ENCODE data around the gene GTPBP6. TPM values are rescaled to one million over a fixed set of nuclear protein-coding genes. Genes with fewer than 3 reads are reported as not detected.
"Not testable (repeated sequence)": the region's sequence is repeated elsewhere in the genome, so short reads cannot be mapped to it uniquely, and the experiment has no call there.

GTPBP6 gene
- total RNA-seq, 3 donors from 2014 or later (not counting 1 experiment from before 2014, with no cell fraction given) = 46.9 to 62.8 (median 49.8) TPM

DNA sequence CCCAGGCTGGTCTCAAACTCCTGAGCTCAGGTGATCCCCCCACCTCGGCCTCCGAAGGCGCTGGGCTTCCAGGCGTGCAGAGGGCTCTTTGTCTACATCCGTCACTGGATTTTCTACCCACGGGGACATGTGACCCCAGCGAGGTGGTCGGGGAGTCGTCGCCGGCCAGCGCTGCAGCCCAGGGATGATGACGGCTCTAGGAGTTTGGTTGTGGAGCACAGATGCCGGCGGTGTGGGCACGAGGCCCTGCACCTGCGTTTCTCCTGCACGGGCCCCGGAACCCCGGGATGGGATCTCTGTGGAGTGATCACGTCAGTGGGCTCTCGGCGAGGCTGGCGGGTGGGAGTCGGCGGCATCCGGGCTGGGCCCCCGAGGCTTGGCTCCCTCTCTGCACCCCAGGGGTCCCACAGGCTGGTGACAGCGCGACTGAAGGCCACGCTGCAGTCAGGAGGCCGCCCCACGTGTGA is 9.1 kb upstream of the GTPBP6 start:
- Mint-ChIP-seq H3K4me1 (peaks cover 8 to 9% of the 10 kb centered on the region in 2 donors), H3K4me3 (no peak overlapping the region), H3K9me3 (no peaks in the 10 kb centered on the region), H3K27me3 (ENCODE audit: low read depth in 2 of 2) (no peaks in the 10 kb centered on the region), H3K36me3 (no peaks in the 10 kb centered on the region), H3K27ac (no peak overlapping the region)
- no peak for ATAC-seq
- peaks cover 14% of the 10 kb centered on the region for H3K27me3 ChIP-seq (ENCODE audit: control insufficient read depth, insufficient read depth, low read length)
- TF ChIP-seq, protein P1, sequence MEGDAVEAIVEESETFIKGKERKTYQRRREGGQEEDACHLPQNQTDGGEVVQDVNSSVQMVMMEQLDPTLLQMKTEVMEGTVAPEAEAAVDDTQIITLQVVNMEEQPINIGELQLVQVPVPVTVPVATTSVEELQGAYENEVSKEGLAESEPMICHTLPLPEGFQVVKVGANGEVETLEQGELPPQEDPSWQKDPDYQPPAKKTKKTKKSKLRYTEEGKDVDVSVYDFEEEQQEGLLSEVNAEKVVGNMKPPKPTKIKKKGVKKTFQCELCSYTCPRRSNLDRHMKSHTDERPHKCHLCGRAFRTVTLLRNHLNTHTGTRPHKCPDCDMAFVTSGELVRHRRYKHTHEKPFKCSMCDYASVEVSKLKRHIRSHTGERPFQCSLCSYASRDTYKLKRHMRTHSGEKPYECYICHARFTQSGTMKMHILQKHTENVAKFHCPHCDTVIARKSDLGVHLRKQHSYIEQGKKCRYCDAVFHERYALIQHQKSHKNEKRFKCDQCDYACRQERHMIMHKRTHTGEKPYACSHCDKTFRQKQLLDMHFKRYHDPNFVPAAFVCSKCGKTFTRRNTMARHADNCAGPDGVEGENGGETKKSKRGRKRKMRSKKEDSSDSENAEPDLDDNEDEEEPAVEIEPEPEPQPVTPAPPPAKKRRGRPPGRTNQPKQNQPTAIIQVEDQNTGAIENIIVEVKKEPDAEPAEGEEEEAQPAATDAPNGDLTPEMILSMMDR (IDR thresholded peaks at IDR 0.05) = no peak
- no peaks in the 10 kb centered on the region for H3K9me3 ChIP-seq (ENCODE audit: control insufficient read depth, insufficient read depth, low read length)
- intact Hi-C loops (cut with micrococcal nuclease) = no loop called here
- H3K36me3 ChIP-seq (ENCODE audit: control insufficient read depth, insufficient read depth, low read length) = no peaks in the 10 kb centered on the region
- 94% methylated on average over 33 of the region's 33 CpGs for WGBS (ENCODE audit: insufficient coverage)
- H3K4me1 ChIP-seq (ENCODE audit: control insufficient read depth, insufficient read depth, low read length) = peaks cover 36% of the 10 kb centered on the region
- no peak overlapping the region for H3K27ac ChIP-seq (ENCODE audit: low read length)
- H3K4me3 ChIP-seq (ENCODE audit: low read length) = no peak overlapping the region
- no peak for DNase-seq

DNA sequence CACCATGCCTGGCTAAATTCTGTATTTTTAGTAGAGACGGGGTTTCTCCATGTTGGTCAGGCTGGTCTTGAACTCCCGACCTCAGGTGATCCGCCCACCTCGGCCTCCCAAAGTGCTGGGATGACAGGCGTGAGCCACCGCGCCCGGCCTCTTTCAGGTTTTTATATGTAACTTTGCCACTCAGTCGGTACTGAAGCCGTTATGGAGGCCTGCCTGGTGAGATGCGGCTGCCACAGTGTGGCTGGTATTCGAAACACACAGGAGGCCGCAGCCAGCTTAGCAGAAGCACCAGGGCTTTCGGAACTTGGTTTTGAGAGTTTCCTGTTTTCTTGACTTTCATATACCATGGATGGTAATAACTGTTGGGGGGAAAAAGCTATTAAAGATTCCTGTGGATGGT is 6.1 kb upstream of the GTPBP6 start:
- H3K9me3 ChIP-seq (ENCODE audit: control insufficient read depth, insufficient read depth, low read length); intact Hi-C loops (cut with micrococcal nuclease); H3K4me3 ChIP-seq (ENCODE audit: low read length); H3K27ac ChIP-seq (ENCODE audit: low read length); H3K4me3 Mint-ChIP-seq; ATAC-seq; H3K36me3 Mint-ChIP-seq; H3K36me3 ChIP-seq (ENCODE audit: control insufficient read depth, insufficient read depth, low read length); H3K27me3 Mint-ChIP-seq (ENCODE audit: low read depth in 2 of 2); H3K27ac Mint-ChIP-seq; H3K27me3 ChIP-seq (ENCODE audit: control insufficient read depth, insufficient read depth, low read length); H3K9me3 Mint-ChIP-seq: not testable (repeated sequence)
- H3K4me1 Mint-ChIP-seq = peaks cover 13 to 20% of the 10 kb centered on the region in 2 donors
- peak in 1 of 2 donors; percentile 60 for DNase-seq
- H3K4me1 ChIP-seq (ENCODE audit: control insufficient read depth, insufficient read depth, low read length) = peaks cover 36% of the 10 kb centered on the region
- WGBS (ENCODE audit: insufficient coverage) = 36% methylated on average over 14 of the region's 14 CpGs

DNA sequence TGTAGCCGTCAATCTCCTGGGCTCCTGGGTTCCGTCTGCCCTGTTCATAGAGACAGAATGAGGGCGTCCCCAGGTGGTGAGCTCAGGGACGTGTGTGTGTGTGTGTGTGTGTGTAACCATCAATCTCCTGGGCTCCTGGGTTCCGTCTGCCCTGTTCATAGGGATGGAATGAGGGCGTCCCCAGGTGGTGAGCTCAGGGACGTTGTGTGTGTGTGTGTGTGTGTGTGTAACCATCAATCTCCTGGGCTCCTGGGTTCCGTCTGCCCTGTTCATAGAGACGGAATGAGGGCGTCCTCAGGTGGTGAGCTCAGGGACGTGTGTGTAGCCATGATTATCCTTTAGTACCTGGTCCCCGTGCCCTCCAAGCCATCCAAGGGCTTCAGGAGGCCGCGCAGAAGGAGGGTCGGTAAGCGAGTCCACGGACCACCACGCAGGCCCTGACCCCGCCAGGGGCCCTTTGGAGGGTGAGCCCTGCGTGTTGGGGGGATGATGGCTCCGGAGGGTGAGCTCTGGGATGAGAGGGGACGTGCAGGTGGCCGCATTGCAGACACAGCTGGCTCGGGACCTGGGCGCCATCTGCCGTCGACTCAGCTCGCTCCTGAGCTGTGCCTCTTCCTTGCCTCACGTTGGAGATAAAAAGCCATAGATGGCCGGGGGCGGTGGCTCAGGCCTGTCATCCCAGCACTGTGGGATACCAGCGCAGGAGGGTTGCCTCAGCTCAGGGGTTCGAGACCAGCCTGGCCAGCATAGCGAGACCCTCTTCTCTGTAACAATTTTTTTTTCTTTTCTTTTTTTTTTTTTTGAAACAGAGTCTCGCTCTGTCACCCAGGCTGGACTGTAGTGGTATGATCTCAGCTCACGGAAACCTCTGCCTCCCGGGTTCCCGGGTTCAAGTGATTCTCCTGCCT is 5.4 kb upstream of the GTPBP6 start:
- Mint-ChIP-seq H3K4me1 (peaks cover 13 to 20% of the 10 kb centered on the region in 2 donors), H3K36me3 (no peaks in the 10 kb centered on the region), H3K9me3 (no peaks in the 10 kb centered on the region), H3K27me3 (ENCODE audit: low read depth in 2 of 2) (no peaks in the 10 kb centered on the region), H3K27ac (peak overlapping the region; percentile 85 to 94), H3K4me3 (no peak overlapping the region)
- Histone ChIP-seq H3K4me3 (ENCODE audit: low read length) (no peak overlapping the region), H3K36me3 (ENCODE audit: control insufficient read depth, insufficient read depth, low read length) (no peaks in the 10 kb centered on the region), H3K27me3 (ENCODE audit: control insufficient read depth, insufficient read depth, low read length) (no peaks in the 10 kb centered on the region), H3K4me1 (ENCODE audit: control insufficient read depth, insufficient read depth, low read length) (peaks cover 40% of the 10 kb centered on the region), H3K27ac (ENCODE audit: low read length) (no peak overlapping the region), H3K9me3 (ENCODE audit: control insufficient read depth, insufficient read depth, low read length) (no peaks in the 10 kb centered on the region)
- intact Hi-C loops (cut with micrococcal nuclease) = no loop called here
- peak in 1 of 2 donors; percentile 73 for DNase-seq
- TF ChIP-seq, protein P1 (IDR thresholded peaks at IDR 0.05) = no peak
- ATAC-seq = peak in 1 of 3 donors; percentile 1
- 68% methylated on average over 34 of the region's 38 CpGs for WGBS (ENCODE audit: insufficient coverage)

DNA sequence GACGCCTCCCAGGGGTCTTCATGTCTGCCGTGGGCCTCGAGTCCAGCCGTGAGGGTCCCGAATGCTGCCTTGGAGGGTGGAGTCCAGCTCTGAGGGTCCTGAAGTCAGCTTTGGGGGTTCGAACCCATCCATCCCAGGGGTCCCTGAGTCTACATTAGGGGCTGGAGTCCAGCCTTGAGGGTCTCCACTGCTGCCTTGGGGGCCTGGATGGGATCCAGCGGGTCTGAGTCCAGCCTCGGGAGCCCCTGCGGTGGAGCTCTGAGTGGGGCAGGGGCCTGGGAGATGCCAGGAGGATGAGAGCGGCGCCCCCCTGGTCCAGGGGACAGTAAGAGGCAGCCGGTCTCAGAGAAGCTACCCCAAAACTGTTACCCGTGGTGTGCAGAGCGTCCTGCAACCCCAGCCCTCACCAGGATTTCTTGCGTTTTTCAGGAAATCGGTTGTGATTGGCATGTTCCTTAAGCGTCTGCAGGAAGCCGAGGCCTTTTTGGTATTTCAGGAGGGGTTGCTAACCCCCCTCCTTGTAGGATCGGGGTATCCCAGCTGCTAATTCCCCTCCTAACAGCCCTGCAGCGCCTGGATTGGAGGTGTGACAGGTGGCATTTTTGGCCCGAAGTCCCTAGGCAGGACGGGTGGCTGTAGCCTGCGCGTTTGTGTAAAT is 1.7 kb upstream of the GTPBP6 start:
- Histone ChIP-seq H3K4me1 (ENCODE audit: control insufficient read depth, insufficient read depth, low read length) (peaks cover 57% of the 10 kb centered on the region), H3K36me3 (ENCODE audit: control insufficient read depth, insufficient read depth, low read length) (peaks cover 4% of the 10 kb centered on the region), H3K27me3 (ENCODE audit: control insufficient read depth, insufficient read depth, low read length) (no peaks in the 10 kb centered on the region), H3K4me3 (ENCODE audit: low read length) (peak overlapping the region; percentile 99), H3K27ac (ENCODE audit: low read length) (no peak overlapping the region), H3K9me3 (ENCODE audit: control insufficient read depth, insufficient read depth, low read length) (no peaks in the 10 kb centered on the region)
- peak overlapping the region; percentile 78 for H3K4me3 Mint-ChIP-seq
- peaks cover 18 to 34% of the 10 kb centered on the region in 2 donors for H3K4me1 Mint-ChIP-seq
- TF ChIP-seq, protein P1 (IDR thresholded peaks at IDR 0.05) = no peak
- H3K9me3 Mint-ChIP-seq = no peaks in the 10 kb centered on the region
- peak overlapping the region; percentile 43 to 96 for H3K27ac Mint-ChIP-seq
- H3K36me3 Mint-ChIP-seq = no peaks in the 10 kb centered on the region
- ATAC-seq (no peak), DNase-seq (peak; percentile 18 to 43)
- intact Hi-C loops (cut with micrococcal nuclease) = no loop called here
- WGBS (ENCODE audit: insufficient coverage) = 5% methylated on average over 21 of the region's 24 CpGs
- H3K27me3 Mint-ChIP-seq (ENCODE audit: low read depth in 2 of 2) = no peaks in the 10 kb centered on the region
